Kidney tubule cell (primary cell): ENCODE data around the gene ZSCAN31.
"Not testable (repeated sequence)": the region's sequence is repeated elsewhere in the genome, so short reads cannot be mapped to it uniquely, and the experiment has no call there.

Experiments
- DNase-seq: peaks from one replicate; pipeline ENCODE4 v3.0.0-alpha.2; 2018; ENCODE audit warnings: low spot score

Gene ZSCAN31

GRCh38 chr6:28335564-28336283 lies at the start of gene ZSCAN31:
ZSCAN31 (minus strand) TSS chr6:28336148; CDS start chr6:28329683, 6,465 bp downstream.
- DNase-seq = peak; percentile 99

GRCh38 chr6:28384143-28384533 lies 48.2 kb upstream of the ZSCAN31 start:
- no peak for DNase-seq

GRCh38 chr6:28383235-28384142 lies 47.5 kb upstream of the ZSCAN31 start:
- DNase-seq = peak; percentile 91

- no peak for DNase-seq
These were observed 44.4 kb upstream of the ZSCAN31 start for GRCh38 chr6:28380381-28380780.

- no peak for DNase-seq
These were observed 42.7 kb upstream of the ZSCAN31 start for GRCh38 chr6:28378644-28379043.

GRCh38 chr6:28377879-28378278 lies 41.9 kb upstream of the ZSCAN31 start:
- DNase-seq = no peak

- no peak for DNase-seq
These were observed 38.0 kb upstream of the ZSCAN31 start for GRCh38 chr6:28373925-28374324.

GRCh38 chr6:28371706-28372451 lies 35.9 kb upstream of the ZSCAN31 start:
- peak; percentile 80 for DNase-seq

- DNase-seq = no peak
These were observed 35.3 kb upstream of the ZSCAN31 start for GRCh38 chr6:28371280-28371679.

- DNase-seq = no peak
These were observed 34.5 kb upstream of the ZSCAN31 start for GRCh38 chr6:28370440-28370839.

- no peak for DNase-seq
These were observed 33.5 kb upstream of the ZSCAN31 start for GRCh38 chr6:28369463-28369862.

- DNase-seq = no peak
These were observed 32.6 kb upstream of the ZSCAN31 start for GRCh38 chr6:28368522-28368921.

- not testable (repeated sequence) for DNase-seq
These were observed 29.6 kb upstream of the ZSCAN31 start for GRCh38 chr6:28365590-28365989.

- no peak for DNase-seq
These were observed 25.0 kb upstream of the ZSCAN31 start for GRCh38 chr6:28360961-28361360.

GRCh38 chr6:28359562-28359961 lies 23.6 kb upstream of the ZSCAN31 start:
- DNase-seq = not testable (repeated sequence)

- no peak for DNase-seq
These were observed 21.1 kb upstream of the ZSCAN31 start for GRCh38 chr6:28357036-28357435.

- DNase-seq = no peak
These were observed 20.7 kb upstream of the ZSCAN31 start for GRCh38 chr6:28356666-28357020.

- peak; percentile 91 for DNase-seq
These were observed 20.1 kb upstream of the ZSCAN31 start for GRCh38 chr6:28355743-28356665.

- DNase-seq = no peak
These were observed 19.0 kb upstream of the ZSCAN31 start for GRCh38 chr6:28354688-28355554.

GRCh38 chr6:28353981-28354676 lies 18.2 kb upstream of the ZSCAN31 start:
- peak; percentile 55 for DNase-seq
